Hepatocyte (in vitro differentiated cells): ENCODE data around the gene HOXD9. TPM values are rescaled to one million over a fixed set of nuclear protein-coding genes. Genes with fewer than 3 reads are reported as not detected.

Experiments used
- DNase-seq: peaks from one replicate; pipeline ENCODE4 v3.0.0-alpha.2; 2016; ENCODE audit warnings: low spot score
- H2AFZ ChIP-seq: fragments of 200-600 bp; sonication (generic); 2 replicates; pipeline ENCODE4 v1.6.0; 2016; ENCODE audit warnings: antibody characterized with exemption, mild to moderate bottlenecking
- H3K27ac ChIP-seq: fragments of 200-600 bp; sonication (generic); 2 replicates; pipeline ENCODE4 v1.5.1; 2016; ENCODE audit warnings: mild to moderate bottlenecking
- H3K27me3 ChIP-seq: fragments of 200-600 bp; sonication (generic); 2 replicates; pipeline ENCODE4 v1.6.1; 2016
- H3K36me3 ChIP-seq: fragments of 200-600 bp; sonication (generic); replicated peaks from 2 replicates; pipeline ENCODE4 v1.5.1; 2016; ENCODE audit warnings: low read depth; ENCODE audit not compliant: insufficient read depth
- H3K4me1 ChIP-seq: fragments of 200-600 bp; sonication (generic); 2 replicates; pipeline ENCODE4 v1.5.1; 2016; ENCODE audit warnings: mild to moderate bottlenecking, moderate library complexity; ENCODE audit not compliant: insufficient read depth
- H3K4me2 ChIP-seq: fragments of 200-600 bp; sonication (generic); 2 replicates; pipeline ENCODE4 v1.6.0; 2016
- H3K4me3 ChIP-seq: fragments of 200-600 bp; sonication (generic); 2 replicates; pipeline ENCODE4 v1.5.1; 2016; ENCODE audit warnings: mild to moderate bottlenecking
- H3K79me2 ChIP-seq: fragments of 200-600 bp; sonication (generic); 2 replicates; pipeline ENCODE4 v1.6.0; 2017; ENCODE audit warnings: mild to moderate bottlenecking
- H3K9me2 ChIP-seq: fragments of 200-600 bp; sonication (generic); replicated peaks from 2 replicates; pipeline ENCODE4 v1.6.0; 2017; ENCODE audit warnings: mild to moderate bottlenecking; ENCODE audit not compliant: insufficient read depth
- H3K9me3 ChIP-seq: fragments of 200-600 bp; sonication (generic); 2 replicates; pipeline ENCODE4 v1.5.1; 2016; ENCODE audit warnings: low read depth, mild to moderate bottlenecking
- H4K20me1 ChIP-seq: fragments of 200-600 bp; sonication (generic); 2 replicates; pipeline ENCODE4 v1.6.0; 2016; ENCODE audit warnings: mild to moderate bottlenecking; ENCODE audit not compliant: insufficient read depth, poor library complexity, severe bottlenecking
- EZH2 ChIP-seq: fragments of 200-600 bp; sonication (generic); IDR thresholded peaks from 2 replicates; pipeline ENCODE4 v1.6.1; 2016; ENCODE audit warnings: antibody characterized with exemption, mild to moderate bottlenecking, borderline replicate concordance
- EZH2phosphoT487 ChIP-seq: fragments of 200-600 bp; sonication (generic); IDR thresholded peaks from one replicate; pipeline ENCODE4 v1.6.1; 2018; ENCODE audit warnings: antibody characterized with exemption, mild to moderate bottlenecking, low read depth, moderate library complexity; ENCODE audit not compliant: unreplicated experiment, severe bottlenecking
- WGBS: methylation state at CpG from one replicate; pipeline ENCODE4 v1.1.6; 2016; ENCODE audit warnings: low lambda C conversion rate; ENCODE audit errors: missing lambda C conversion rate; 5-methylcytosine and 5-hydroxymethylcytosine counted together
- polyA plus RNA-seq: library from polyadenylated mRNA; unstranded; fragments of >200 nt; fragmentation: Nextera tagmentation; extraction: Ambion mirVana; gene quantifications from 2 replicates; pipeline ENCODE4 v1.2.1, GENCODE V29; 2016
- total RNA-seq: library from RNA; depleted of rRNA; stranded (reverse); fragments of >200 nt; gene quantifications from 2 replicates; pipeline ENCODE4 v1.2.3, GENCODE V29; 2014
- TF ChIP-seq, protein P1 (sequence below): fragments of 200-600 bp; sonication (generic); IDR thresholded peaks from 2 replicates; pipeline ENCODE4 v1.5.1; 2016; ENCODE audit warnings: antibody characterized with exemption, mild to moderate bottlenecking; ENCODE audit not compliant: poor library complexity

The HOXD9 gene
- total and polyA plus RNA-seq, 2 experiments from 2014 or later, result 2.9 to 4.7 TPM

DNA sequence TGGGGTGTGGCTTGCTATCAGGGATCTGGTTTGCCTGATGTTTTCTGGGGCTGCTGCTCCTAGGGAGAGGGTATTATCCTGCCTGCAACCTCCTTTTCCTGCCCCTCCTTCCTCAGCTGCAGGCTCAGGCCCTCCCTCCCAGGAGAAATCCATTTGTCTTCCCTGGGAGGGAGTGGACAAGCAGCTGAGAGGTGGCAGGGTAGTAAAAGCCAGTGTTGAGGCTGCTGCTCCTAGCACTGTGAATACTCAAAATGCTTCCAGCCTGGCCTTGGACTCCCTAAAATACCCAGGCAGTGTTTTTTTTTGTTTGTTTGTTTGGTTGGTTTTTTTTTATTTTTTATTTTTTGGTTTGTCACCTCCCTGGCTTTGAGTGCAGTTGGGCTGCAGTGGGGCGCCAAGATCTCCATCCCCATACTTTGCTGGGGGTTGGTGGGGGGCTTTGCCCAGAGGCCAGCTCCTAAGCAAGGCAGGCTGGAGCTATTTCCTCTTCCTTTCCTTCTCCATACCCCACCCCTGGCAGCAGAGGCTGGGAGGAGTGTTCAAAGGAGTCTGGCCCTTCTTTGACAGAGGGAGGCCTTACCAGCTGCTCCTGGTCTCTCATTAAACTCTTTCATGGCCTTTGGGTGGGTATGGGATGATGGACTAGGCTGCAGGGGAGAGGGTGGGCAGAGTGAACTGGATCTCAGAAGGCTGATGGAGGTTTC is 48.2 kb downstream of the HOXD9 start:
- no peaks in the 10 kb centered on the region for H4K20me1 ChIP-seq
- no peak overlapping the region for H3K27ac ChIP-seq
- peaks cover 100% of the 10 kb centered on the region for H3K27me3 ChIP-seq
- H3K4me1 ChIP-seq, result peaks cover 8% of the 10 kb centered on the region
- no peak overlapping the region for H3K4me2 ChIP-seq
- 75% methylated on average over 1 of the region's 1 CpG for WGBS
- no peak overlapping the region for H2AFZ ChIP-seq
- no peaks in the 10 kb centered on the region for H3K36me3 ChIP-seq
- no peaks in the 10 kb centered on the region for H3K79me2 ChIP-seq
- no peaks in the 10 kb centered on the region for H3K9me3 ChIP-seq
- no peaks in the 10 kb centered on the region for H3K9me2 ChIP-seq
- DNase-seq, result no peak
- no peak for TF ChIP-seq EZH2
- TF ChIP-seq, protein P1, sequence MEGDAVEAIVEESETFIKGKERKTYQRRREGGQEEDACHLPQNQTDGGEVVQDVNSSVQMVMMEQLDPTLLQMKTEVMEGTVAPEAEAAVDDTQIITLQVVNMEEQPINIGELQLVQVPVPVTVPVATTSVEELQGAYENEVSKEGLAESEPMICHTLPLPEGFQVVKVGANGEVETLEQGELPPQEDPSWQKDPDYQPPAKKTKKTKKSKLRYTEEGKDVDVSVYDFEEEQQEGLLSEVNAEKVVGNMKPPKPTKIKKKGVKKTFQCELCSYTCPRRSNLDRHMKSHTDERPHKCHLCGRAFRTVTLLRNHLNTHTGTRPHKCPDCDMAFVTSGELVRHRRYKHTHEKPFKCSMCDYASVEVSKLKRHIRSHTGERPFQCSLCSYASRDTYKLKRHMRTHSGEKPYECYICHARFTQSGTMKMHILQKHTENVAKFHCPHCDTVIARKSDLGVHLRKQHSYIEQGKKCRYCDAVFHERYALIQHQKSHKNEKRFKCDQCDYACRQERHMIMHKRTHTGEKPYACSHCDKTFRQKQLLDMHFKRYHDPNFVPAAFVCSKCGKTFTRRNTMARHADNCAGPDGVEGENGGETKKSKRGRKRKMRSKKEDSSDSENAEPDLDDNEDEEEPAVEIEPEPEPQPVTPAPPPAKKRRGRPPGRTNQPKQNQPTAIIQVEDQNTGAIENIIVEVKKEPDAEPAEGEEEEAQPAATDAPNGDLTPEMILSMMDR, result no peak
- TF ChIP-seq EZH2phosphoT487, result no peak
- H3K4me3 ChIP-seq, result no peak overlapping the region

DNA sequence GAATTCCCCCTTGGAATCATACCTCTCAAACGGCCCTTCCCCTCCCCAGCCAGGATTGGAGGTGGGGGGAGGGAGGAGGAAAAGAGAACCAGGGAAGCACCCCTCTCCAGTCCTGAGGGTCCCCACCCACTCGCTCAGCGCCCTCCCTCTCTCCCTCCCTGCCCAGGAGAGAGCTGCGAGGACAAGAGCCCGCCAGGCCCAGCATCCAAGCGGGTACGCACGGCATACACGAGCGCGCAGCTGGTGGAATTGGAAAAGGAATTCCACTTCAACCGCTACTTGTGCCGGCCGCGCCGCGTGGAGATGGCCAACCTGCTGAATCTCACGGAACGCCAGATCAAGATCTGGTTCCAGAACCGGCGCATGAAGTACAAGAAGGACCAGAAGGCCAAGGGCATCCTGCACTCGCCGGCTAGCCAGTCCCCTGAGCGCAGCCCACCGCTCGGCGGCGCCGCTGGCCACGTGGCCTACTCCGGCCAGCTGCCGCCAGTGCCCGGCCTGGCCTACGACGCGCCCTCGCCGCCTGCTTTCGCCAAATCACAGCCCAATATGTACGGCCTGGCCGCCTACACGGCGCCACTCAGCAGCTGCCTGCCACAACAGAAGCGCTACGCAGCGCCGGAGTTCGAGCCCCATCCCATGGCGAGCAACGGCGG is 49.0 kb downstream of the HOXD9 start:
- DNase-seq, result no peak
- H3K36me3 ChIP-seq, result no peaks in the 10 kb centered on the region
- TF ChIP-seq, protein P1, result no peak
- TF ChIP-seq EZH2phosphoT487 (no peak), EZH2 (no peak)
- 12% methylated on average over 44 of the region's 51 CpGs for WGBS
- H3K27ac ChIP-seq, result no peak overlapping the region
- H3K9me2 ChIP-seq, result no peaks in the 10 kb centered on the region
- no peaks in the 10 kb centered on the region for H4K20me1 ChIP-seq
- H3K9me3 ChIP-seq, result no peaks in the 10 kb centered on the region
- H3K27me3 ChIP-seq, result peaks cover 100% of the 10 kb centered on the region
- no peaks in the 10 kb centered on the region for H3K79me2 ChIP-seq
- no peak overlapping the region for H3K4me3 ChIP-seq
- H3K4me1 ChIP-seq, result peaks cover 8% of the 10 kb centered on the region
- peak overlapping the region; percentile 65 for H3K4me2 ChIP-seq
- peak overlapping the region; percentile 26 for H2AFZ ChIP-seq

GRCh38 chr2:176172007-176172894 is 49.7 kb downstream of the HOXD9 start:
- Histone ChIP-seq H3K4me3 (no peak overlapping the region), H3K9me3 (no peaks in the 10 kb centered on the region), H4K20me1 (no peaks in the 10 kb centered on the region), H3K79me2 (no peaks in the 10 kb centered on the region), H3K4me2 (peak overlapping the region; percentile 65), H2AFZ (peak overlapping the region; percentile 26), H3K4me1 (peaks cover 8% of the 10 kb centered on the region), H3K9me2 (no peaks in the 10 kb centered on the region), H3K27ac (no peak overlapping the region), H3K27me3 (peaks cover 100% of the 10 kb centered on the region), H3K36me3 (no peaks in the 10 kb centered on the region)
- no peak for DNase-seq
- 13% methylated on average over 60 of the region's 60 CpGs for WGBS
- peak; percentile 100 for TF ChIP-seq EZH2
- no peak for TF ChIP-seq EZH2phosphoT487
- TF ChIP-seq, protein P1, result no peak
